ENCODE data around the gene ANTXR1. TPM values are rescaled to one million over a fixed set of nuclear protein-coding genes. Genes with fewer than 3 reads are reported as not detected.

ANTXR1 gene
- total RNA-seq, 1 donor from 2014 or later = 89.9 TPM

GRCh38 chr2:69269330-69269729 lies 256.4 kb downstream of the ANTXR1 start:
- DNase-seq (ENCODE audit: low spot score) (no peak), ATAC-seq (no peak)
- intact Hi-C loops (cut with DNase I) = no loop called here

- ATAC-seq = peak; percentile 87
- intact Hi-C loops (cut with DNase I) = no loop called here
- no peak for DNase-seq (ENCODE audit: low spot score)
These were observed 258.9 kb downstream of the ANTXR1 start for GRCh38 chr2:69271831-69272257.

- DNase-seq (ENCODE audit: low spot score) (no peak), ATAC-seq (peak; percentile 72)
- intact Hi-C loops (cut with DNase I) = no loop called here
These were observed 260.0 kb downstream of the ANTXR1 start for GRCh38 chr2:69272803-69273471.

GRCh38 chr2:69275490-69275889 lies 262.5 kb downstream of the ANTXR1 start:
- intact Hi-C loops (cut with DNase I) = no loop called here

GRCh38 chr2:69278366-69278765 lies 265.4 kb downstream of the ANTXR1 start:
- intact Hi-C loops (cut with DNase I) = no loop called here
- ATAC-seq (no peak), DNase-seq (ENCODE audit: low spot score) (no peak)

More at GRCh38 chr2:69275490-69275889, 262.5 kb downstream of the ANTXR1 start:
- ATAC-seq (no peak), DNase-seq (ENCODE audit: low spot score) (no peak)

GRCh38 chr2:69279211-69279610 lies 266.2 kb downstream of the ANTXR1 start:
- intact Hi-C loops (cut with DNase I) = no loop called here
- no peak for ATAC-seq
- DNase-seq (ENCODE audit: low spot score) = no peak

GRCh38 chr2:69279931-69280681 lies 267.1 kb downstream of the ANTXR1 start:
- DNase-seq (ENCODE audit: low spot score) (no peak), ATAC-seq (peak; percentile 72)
- intact Hi-C loops (cut with DNase I) = no loop called here

- intact Hi-C loops (cut with DNase I) = no loop called here
- ATAC-seq = no peak
- DNase-seq (ENCODE audit: low spot score) = no peak
These were observed 267.9 kb downstream of the ANTXR1 start for GRCh38 chr2:69280796-69281412.

- intact Hi-C loops (cut with DNase I) = no loop called here
- DNase-seq (ENCODE audit: low spot score) (no peak), ATAC-seq (no peak)
These were observed 272.5 kb downstream of the ANTXR1 start for GRCh38 chr2:69285379-69285894.

GRCh38 chr2:69287544-69287943 lies 274.6 kb downstream of the ANTXR1 start:
- intact Hi-C loops (cut with DNase I) = no loop called here
- no peak for ATAC-seq
- DNase-seq (ENCODE audit: low spot score) = no peak

GRCh38 chr2:69288429-69288828 lies 275.4 kb downstream of the ANTXR1 start:
- ATAC-seq (no peak), DNase-seq (ENCODE audit: low spot score) (no peak)
- intact Hi-C loops (cut with DNase I) = no loop called here

GRCh38 chr2:69291004-69291650 lies 278.1 kb downstream of the ANTXR1 start:
- ATAC-seq (peak; percentile 91), DNase-seq (ENCODE audit: low spot score) (no peak)
- intact Hi-C loops (cut with DNase I) = no loop called here

GRCh38 chr2:69291721-69292120 lies 278.7 kb downstream of the ANTXR1 start:
- peak; percentile 45 for ATAC-seq
- intact Hi-C loops (cut with DNase I) = no loop called here
- DNase-seq (ENCODE audit: low spot score) = no peak

GRCh38 chr2:69292256-69292655 lies 279.3 kb downstream of the ANTXR1 start:
- intact Hi-C loops (cut with DNase I) = no loop called here
- DNase-seq (ENCODE audit: low spot score) (no peak), ATAC-seq (no peak)

- no peak for ATAC-seq
- DNase-seq (ENCODE audit: low spot score) = no peak
- intact Hi-C loops (cut with DNase I) = no loop called here
These were observed 283.4 kb downstream of the ANTXR1 start for GRCh38 chr2:69296421-69296820.

- DNase-seq (ENCODE audit: low spot score) (no peak), ATAC-seq (peak; percentile 56)
- intact Hi-C loops (cut with DNase I) = no loop called here
These were observed 284.2 kb downstream of the ANTXR1 start for GRCh38 chr2:69297216-69297615.

- intact Hi-C loops (cut with DNase I) = no loop called here
- ATAC-seq (peak; percentile 72), DNase-seq (ENCODE audit: low spot score) (no peak)
These were observed 285.3 kb downstream of the ANTXR1 start for GRCh38 chr2:69298261-69298660.

- ATAC-seq (peak; percentile 45), DNase-seq (ENCODE audit: low spot score) (no peak)
- intact Hi-C loops (cut with DNase I) = no loop called here
These were observed 285.9 kb downstream of the ANTXR1 start for GRCh38 chr2:69298862-69299261.

Data from sciatic nerve (tissue), 2 donors.